ENCODE measurements around the gene HELZ. TPM values are rescaled to one million over a fixed set of nuclear protein-coding genes. Genes with fewer than 3 reads are reported as not detected.

Gene HELZ
- total and polyA plus RNA-seq, 2 donors (not counting 3 experiments of a cell fraction or from before 2014, with no cell fraction given), result 8.0 to 47.3 TPM

DNA sequence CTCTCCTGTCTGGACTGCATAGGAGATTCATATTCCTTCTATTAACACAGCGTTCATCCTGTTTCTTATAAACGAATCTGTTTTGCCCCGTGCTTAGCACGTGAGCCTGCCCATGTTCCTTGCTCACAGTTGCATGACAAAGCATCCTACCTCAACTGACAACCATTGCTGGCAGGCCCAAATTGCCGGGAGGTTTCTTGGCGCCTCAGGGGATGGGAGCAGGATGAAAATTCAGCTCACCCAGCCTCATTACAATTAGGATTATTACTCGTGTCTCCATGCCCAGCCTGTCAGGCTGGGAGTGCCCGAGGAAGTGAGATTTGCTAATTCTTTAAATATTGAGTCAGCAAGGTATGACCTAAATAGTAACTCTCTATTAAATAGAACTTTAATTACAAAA, 36.7 kb upstream of the HELZ start:
- no peaks in the 10 kb centered on the region for H4K20me1 ChIP-seq (replicated peaks; ENCODE audit: control insufficient read depth, extremely low read depth, insufficient read depth, low read length)
- no peak overlapping the region for H3K9ac ChIP-seq (replicated peaks; ENCODE audit: extremely low read depth, insufficient read depth, low read length)
- dilution Hi-C loops (cut with MboI; ENCODE audit: extremely low pct_ligation_motif_present, low sequenced_read_pairs), result no loop called here
- ChIA-PET CTCF (interaction anchor here (1.0 to 1.2 kb wide), 2 partner anchors 8 to 10 kb away, joined by 4 read pairs; no protein-coding TSS in a partner anchor), POLR2A (no interaction called here)
- H3K36me3 ChIP-seq (ENCODE audit: control insufficient read depth in 2 of 2, extremely low read depth in 1 of 2, insufficient read depth in 2 of 2, low read length in 2 of 2), result no peaks in the 10 kb centered on the region
- no peaks in the 10 kb centered on the region for H3K4me1 ChIP-seq (ENCODE audit: control insufficient read depth, extremely low read depth, insufficient read depth, low read length)
- no peak overlapping the region for H3K4me3 ChIP-seq (replicated peaks in 1 of 3; ENCODE audit: insufficient read depth in 1 of 3, low read depth in 1 of 3, low read length in 3 of 3)
- intact Hi-C loops (cut with micrococcal nuclease), result loop anchor here (10.0 kb wide), 1 partner anchor 167 kb away; no protein-coding TSS in a partner anchor
- no peaks in the 10 kb centered on the region for H3K9me1 ChIP-seq (replicated peaks; ENCODE audit: control insufficient read depth, extremely low read depth, insufficient read depth, low read length)
- H2AFZ ChIP-seq (ENCODE audit: low read depth, low read length), result no peak overlapping the region
- H3K79me2 ChIP-seq (ENCODE audit: control insufficient read depth, insufficient read depth, low read length), result no peaks in the 10 kb centered on the region
- no peaks in the 10 kb centered on the region for H3K9me3 ChIP-seq (replicated peaks; ENCODE audit: control insufficient read depth, insufficient read depth, low read length)
- no peak overlapping the region for H3K27ac ChIP-seq (ENCODE audit: insufficient read depth, low read depth, low read length)
- no TSS peak for BruUV-seq (replicated peaks)
- H3K4me2 ChIP-seq (ENCODE audit: insufficient read depth, low read length), result no peak overlapping the region
- TF ChIP-seq, protein P1, sequence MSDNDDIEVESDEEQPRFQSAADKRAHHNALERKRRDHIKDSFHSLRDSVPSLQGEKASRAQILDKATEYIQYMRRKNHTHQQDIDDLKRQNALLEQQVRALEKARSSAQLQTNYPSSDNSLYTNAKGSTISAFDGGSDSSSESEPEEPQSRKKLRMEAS (IDR thresholded peaks at IDR 0.05; ENCODE audit: insufficient read depth, insufficient read length), result no peak
- TF ChIP-seq GATA2 (IDR thresholded peaks at IDR 0.05; ENCODE audit: insufficient read depth, insufficient read length, low read depth, low read length) (no peak), POLR2AphosphoS5 (IDR thresholded peaks at IDR 0.05; ENCODE audit: insufficient read depth, low read depth, low read length) (no peak), FOS (IDR thresholded peaks at IDR 0.05; ENCODE audit: borderline replicate concordance, insufficient read depth, low read length) (no peak), JUN (IDR thresholded peaks at IDR 0.05; ENCODE audit: borderline replicate concordance, insufficient read depth, insufficient read length, low read depth) (no peak), EZH2 (IDR thresholded peaks at IDR 0.05; ENCODE audit: borderline replicate concordance, low read depth, low read length, severe bottlenecking) (no peak), POLR2A (IDR thresholded peaks at IDR 0.05; ENCODE audit: low read depth, low read length) (no peak), MYC (IDR thresholded peaks at IDR 0.05; ENCODE audit: low read depth, low read length) (no peak), CTCF (IDR thresholded peaks at IDR 0.05; ENCODE audit: extremely low read depth in 1 of 2, insufficient read depth in 1 of 2, low read depth in 1 of 2, low read length in 2 of 2) (no peak)
- no peaks in the 10 kb centered on the region for H3K27me3 ChIP-seq (ENCODE audit: control insufficient read depth in 2 of 2, insufficient read depth in 2 of 2, low read length in 2 of 2)
- no peak for FAIRE-seq
- no peak for DNase-seq (ENCODE audit: low read depth, low spot score)
